ENCODE data around the gene VMP1. TPM values are rescaled to one million over a fixed set of nuclear protein-coding genes. Genes with fewer than 3 reads are reported as not detected.
"Not testable (repeated sequence)": the region's sequence is repeated elsewhere in the genome, so short reads cannot be mapped to it uniquely, and the experiment has no call there.

Gene VMP1
- total RNA-seq, 1 donor from 2014 or later, result 176 TPM

GRCh38 chr17:59802160-59802559 is 94.7 kb downstream of the VMP1 start:
- DNase-seq (no peak), ATAC-seq (ENCODE audit: low read depth) (no peak)
- POLR2A ChIA-PET, result interaction anchor here (0.6 kb wide), 1 partner anchor 45 kb away, joined by 3 read pairs; no protein-coding TSS in a partner anchor
- no peak overlapping the region for H3K27ac Mint-ChIP-seq
- no peaks in the 10 kb centered on the region for H3K9me3 Mint-ChIP-seq
- CTCF ChIA-PET, result no interaction called here
- no peak overlapping the region for H3K4me3 Mint-ChIP-seq
- H3K27me3 Mint-ChIP-seq, result no peaks in the 10 kb centered on the region
- no peak for TF ChIP-seq CTCF (IDR thresholded peaks at IDR 0.05)
- intact Hi-C loops (cut with micrococcal nuclease), result no loop called here
- H3K36me3 Mint-ChIP-seq (ENCODE audit: low read depth), result peaks cover 4% of the 10 kb centered on the region
- peaks cover 11% of the 10 kb centered on the region for H3K4me1 Mint-ChIP-seq

GRCh38 chr17:59804901-59805465 is 97.5 kb downstream of the VMP1 start:
- Mint-ChIP-seq H3K27me3 (no peaks in the 10 kb centered on the region), H3K27ac (peak overlapping the region; percentile 76), H3K36me3 (ENCODE audit: low read depth) (peaks cover 12% of the 10 kb centered on the region), H3K9me3 (no peaks in the 10 kb centered on the region), H3K4me1 (peaks cover 11% of the 10 kb centered on the region), H3K4me3 (peak overlapping the region; percentile 71)
- DNase-seq (no peak), ATAC-seq (ENCODE audit: low read depth) (no peak)
- POLR2A ChIA-PET, result interaction anchor here (0.8 to 2.2 kb wide), 5 partner anchors 18 to 33 kb away, joined by 3 to 15 read pairs (median 5); no protein-coding TSS in a partner anchor
- no peak for TF ChIP-seq CTCF (IDR thresholded peaks at IDR 0.05)
- CTCF ChIA-PET, result interaction anchor here (0.9 to 1.4 kb wide), 3 partner anchors 18 to 54 kb away, joined by 3 to 7 read pairs (median 4); no protein-coding TSS in a partner anchor
- intact Hi-C loops (cut with micrococcal nuclease), result loop anchor here (2.0 kb wide), 1 partner anchor 24 kb away; no protein-coding TSS in a partner anchor

- H3K9me3 Mint-ChIP-seq; ATAC-seq (ENCODE audit: low read depth); CTCF ChIA-PET; H3K4me3 Mint-ChIP-seq; DNase-seq; intact Hi-C loops (cut with micrococcal nuclease); H3K27ac Mint-ChIP-seq; H3K27me3 Mint-ChIP-seq: not testable (repeated sequence)
- H3K4me1 Mint-ChIP-seq, result peaks cover 11% of the 10 kb centered on the region
- peaks cover 12% of the 10 kb centered on the region for H3K36me3 Mint-ChIP-seq (ENCODE audit: low read depth)
- POLR2A ChIA-PET, result interaction anchor here (0.6 to 1.4 kb wide), 5 partner anchors 12 to 32 kb away, joined by 4 to 11 read pairs (median 6); no protein-coding TSS in a partner anchor
These were observed 98.9 kb downstream of the VMP1 start for GRCh38 chr17:59806322-59806721.

GRCh38 chr17:59807892-59808509 is 100.5 kb downstream of the VMP1 start:
- CTCF ChIA-PET, result no interaction called here
- Mint-ChIP-seq H3K27ac (no peak overlapping the region), H3K27me3 (no peaks in the 10 kb centered on the region), H3K36me3 (ENCODE audit: low read depth) (peaks cover 29% of the 10 kb centered on the region), H3K4me3 (no peak overlapping the region), H3K4me1 (peaks cover 19% of the 10 kb centered on the region), H3K9me3 (no peaks in the 10 kb centered on the region)
- POLR2A ChIA-PET, result interaction anchor here (0.6 to 1.2 kb wide), 6 partner anchors 12 to 36 kb away, joined by 3 to 12 read pairs (median 4); no protein-coding TSS in a partner anchor
- DNase-seq (no peak), ATAC-seq (ENCODE audit: low read depth) (no peak)
- intact Hi-C loops (cut with micrococcal nuclease), result no loop called here
- TF ChIP-seq CTCF (IDR thresholded peaks at IDR 0.05), result no peak

GRCh38 chr17:59810894-59811153 is 103.4 kb downstream of the VMP1 start:
- Mint-ChIP-seq H3K9me3 (no peaks in the 10 kb centered on the region), H3K4me1 (peaks cover 9% of the 10 kb centered on the region), H3K36me3 (ENCODE audit: low read depth) (peaks cover 48% of the 10 kb centered on the region), H3K4me3 (no peak overlapping the region), H3K27ac (no peak overlapping the region), H3K27me3 (no peaks in the 10 kb centered on the region)
- no peak for DNase-seq
- intact Hi-C loops (cut with micrococcal nuclease), result no loop called here
- ATAC-seq (ENCODE audit: low read depth), result no peak
- POLR2A ChIA-PET, result no interaction called here
- no peak for TF ChIP-seq CTCF (IDR thresholded peaks at IDR 0.05)
- CTCF ChIA-PET, result interaction anchor here (1.0 kb wide), 1 partner anchor 17 kb away, joined by 3 read pairs; no protein-coding TSS in a partner anchor
